ENCODE data around the gene UBE2S. TPM values are rescaled to one million over a fixed set of nuclear protein-coding genes. Genes with fewer than 3 reads are reported as not detected.

The UBE2S gene
- total RNA-seq: 121 and 166 TPM in 2 replicates

DNA sequence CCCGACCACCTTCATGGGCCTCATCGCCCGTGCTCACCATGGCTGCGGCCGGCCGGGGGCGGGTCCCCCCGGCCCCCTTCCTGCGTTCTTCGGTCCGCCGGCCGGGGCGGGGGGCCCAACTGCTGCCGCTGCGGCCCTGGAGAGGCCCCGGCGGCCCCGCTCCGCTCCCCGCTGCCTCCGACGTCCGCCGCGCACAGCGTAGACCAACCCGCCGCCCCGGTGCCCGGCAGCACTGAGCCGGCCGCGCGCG lies at the start of gene UBE2S:
UBE2S (minus strand) TSS at position 239 of the 250 bp plus-strand sequence; CDS start at position 40, 199 bp downstream.

DNA sequence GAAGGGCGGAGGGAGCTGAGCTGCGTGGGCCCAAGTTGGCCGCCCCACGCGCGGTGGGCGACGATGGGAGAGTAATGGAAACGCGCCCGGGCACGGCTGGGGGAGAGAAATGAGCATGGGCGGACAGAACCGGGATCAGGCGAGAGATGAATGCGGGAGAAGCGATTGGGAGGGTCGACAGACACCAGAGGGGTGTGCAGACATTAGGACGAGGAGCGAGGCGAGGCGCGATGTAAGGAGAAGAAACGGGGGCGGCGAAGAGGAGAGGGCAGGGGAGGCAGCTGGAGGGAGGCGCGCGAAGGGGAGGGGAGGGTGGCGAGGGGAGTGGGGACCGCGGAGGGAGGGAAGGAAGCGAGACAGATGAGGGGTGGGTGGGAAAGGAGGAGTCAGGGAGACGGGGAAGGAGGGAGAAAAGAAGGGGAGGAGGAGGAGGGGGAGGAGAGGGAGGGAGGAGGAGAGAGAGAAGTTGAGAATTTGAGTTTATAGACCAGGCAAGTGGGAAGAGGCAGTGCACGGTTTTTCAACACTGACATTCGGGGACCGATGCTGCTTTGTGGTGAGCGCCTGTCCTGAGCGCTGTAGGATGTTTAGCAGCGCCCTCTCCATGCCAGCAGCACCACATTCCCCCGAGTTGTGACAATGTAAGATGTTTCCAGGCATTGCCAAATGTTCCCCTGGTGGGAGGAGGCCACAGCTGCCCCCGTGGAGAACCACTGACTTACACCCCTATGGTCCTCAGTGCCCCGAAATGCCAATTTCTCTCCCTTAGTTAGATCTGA lies 35.6 kb upstream of the UBE2S start, which contains the start of gene SHISA7:
SHISA7 (minus strand) TSS at position 256 of the 779 bp plus-strand sequence. CDS start 437 bp downstream, outside the sequence.

DNA sequence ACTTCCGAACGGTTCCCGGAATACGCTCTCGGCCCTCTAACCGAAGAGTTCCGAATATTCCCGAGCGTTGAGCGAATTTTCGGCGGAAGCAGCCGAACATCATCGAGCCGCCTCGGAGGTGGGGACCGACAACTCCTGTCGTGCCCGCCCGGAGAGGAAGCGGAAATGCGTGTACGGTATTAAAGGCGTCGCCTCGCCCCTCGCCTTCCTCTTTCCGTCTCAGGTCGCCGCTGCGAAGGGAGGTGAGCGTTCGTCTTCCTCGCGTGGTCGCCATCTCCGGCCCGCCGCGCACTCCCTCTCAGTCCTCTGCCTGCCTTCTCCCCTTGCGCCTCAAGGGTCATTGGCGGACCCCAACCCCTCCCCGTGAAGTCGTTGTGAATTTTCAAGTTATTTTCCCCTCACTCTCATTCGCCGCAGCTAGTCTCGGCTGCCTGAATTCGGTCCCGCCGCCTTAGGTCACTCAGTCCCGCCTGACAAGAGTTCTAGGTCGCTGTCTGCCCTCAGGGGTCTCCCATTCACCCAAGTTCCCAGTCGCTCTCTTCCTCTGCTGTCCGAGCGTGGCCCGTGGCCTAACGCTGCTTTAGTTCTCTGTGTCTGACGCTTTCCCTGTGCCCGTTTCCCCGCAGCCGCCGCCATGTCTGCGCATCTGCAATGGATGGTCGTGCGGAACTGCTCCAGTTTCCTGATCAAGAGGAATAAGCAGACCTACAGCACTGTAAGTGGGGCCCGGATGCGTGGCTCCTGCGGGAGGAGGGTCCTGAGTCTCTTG lies 21.7 kb downstream of the UBE2S start, which contains the start of gene RPL28:
RPL28 (plus strand) TSS at position 209 of the 769 bp plus-strand sequence; CDS start at position 635, 426 bp downstream.

DNA sequence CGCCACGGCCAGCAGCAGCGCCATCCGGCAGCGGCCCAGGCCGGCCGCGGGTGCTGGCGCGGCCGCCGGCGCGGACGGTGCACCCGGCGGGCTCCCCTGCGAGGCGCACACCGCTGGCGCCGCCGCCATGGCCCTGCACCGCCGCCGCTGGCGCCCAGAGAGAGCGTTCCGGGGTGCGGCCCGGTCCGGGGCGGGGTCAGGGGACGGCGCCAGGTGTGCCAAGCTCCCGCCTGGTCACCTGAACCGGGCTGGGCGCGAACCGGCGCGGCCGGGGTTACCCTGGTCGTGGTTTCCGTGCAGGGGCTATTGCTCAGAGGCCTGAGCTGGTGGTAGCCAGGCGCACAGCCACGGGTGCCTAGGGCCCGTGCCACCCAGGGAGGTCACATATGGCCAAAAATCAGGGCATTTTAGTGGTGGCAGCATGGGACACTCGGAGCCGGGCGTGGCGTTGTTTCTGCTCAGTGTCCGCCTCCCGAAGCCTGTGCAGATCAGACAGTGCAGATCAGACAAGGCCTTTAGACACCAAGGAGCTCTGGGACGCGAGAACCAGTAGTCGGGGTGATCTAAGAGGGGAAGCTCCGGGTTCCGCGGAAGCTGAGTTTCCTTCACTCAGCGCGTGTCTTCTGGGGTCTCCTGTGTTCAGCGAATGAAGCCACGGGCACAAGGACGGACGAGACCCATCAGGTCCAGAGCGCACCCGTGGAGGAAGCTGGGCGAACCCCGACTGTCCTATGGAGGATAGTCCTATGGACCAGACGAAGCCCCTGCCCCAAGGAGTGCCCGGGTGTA lies 23.3 kb downstream of the UBE2S start, which contains the start of gene TMEM238:
TMEM238 (minus strand) TSS at position 162 of the 789 bp plus-strand sequence; CDS start at position 129, 33 bp downstream.

DNA sequence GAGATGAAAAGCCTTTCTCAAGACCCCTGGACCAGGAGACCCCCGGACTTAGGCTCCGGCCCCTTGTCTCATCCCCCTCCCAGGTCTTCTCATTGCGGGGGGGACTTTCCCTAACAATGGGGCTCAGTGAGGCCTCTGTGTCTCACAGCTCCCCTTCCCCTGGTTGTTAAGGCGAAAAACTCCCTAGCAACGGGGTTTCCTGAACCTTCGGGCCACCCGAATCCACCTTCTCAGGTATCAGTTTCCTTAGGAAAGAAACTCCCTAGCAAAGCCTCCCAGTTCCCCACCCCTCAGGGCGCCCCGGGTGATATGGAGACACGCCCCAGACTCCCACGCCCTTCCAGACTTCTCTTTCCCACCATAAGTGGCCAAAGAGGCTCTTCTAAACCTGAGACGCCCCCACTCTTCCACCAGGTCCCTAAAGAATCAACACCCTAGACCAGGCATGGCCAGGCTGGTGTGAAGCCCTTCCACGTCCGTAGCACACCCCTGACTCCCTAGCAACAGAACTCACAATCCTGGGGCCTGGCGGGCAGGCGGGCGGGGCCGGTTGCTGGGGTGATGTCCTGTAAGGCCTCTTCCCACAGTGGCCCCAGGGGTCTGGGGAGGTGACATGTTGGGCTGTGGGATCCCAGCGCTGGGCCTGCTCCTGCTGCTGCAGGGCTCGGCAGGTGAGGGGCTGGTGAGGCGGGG lies 31.2 kb downstream of the UBE2S start, which contains the start of gene TMEM190:
TMEM190 (plus strand) TSS at position 586 of the 693 bp plus-strand sequence; CDS start at position 614, 28 bp downstream.

GRCh38 chr19:55370305-55370988 lies 37.1 kb downstream of the UBE2S start, which contains the start of gene IL11:
IL11 (minus strand) TSS chr19:55370463; CDS start chr19:55370310, 153 bp downstream.

GRCh38 chr19:55362990-55363716 lies 44.4 kb downstream of the UBE2S start, which contains the start of gene GARIN5B:
GARIN5B (minus strand) TSS chr19:55363260; CDS start chr19:55363066, 194 bp downstream.

GRCh38 chr19:55354698-55355212 lies 52.8 kb downstream of the UBE2S start, which contains the start of gene COX6B2:
COX6B2 (minus strand) TSS chr19:55354719; CDS start chr19:55354521, 198 bp downstream.

Other genes with a start within 250 kb of the UBE2S start
- gene DNAAF3, start 241.2 kb downstream of the UBE2S start, total RNA-seq: 0.71 TPM in 1 of 2 replicates, not detected in the other
- 0.29 TPM in 1 of 2 replicates, not detected in the other for gene SYT5, start 227.5 kb downstream of the UBE2S start, total RNA-seq
- gene PTPRH, start 198.3 kb downstream of the UBE2S start, total RNA-seq: 6.9 and 14.5 TPM in 2 replicates
- 0.86 and 1.8 TPM in 2 replicates for gene TMEM86B, start 179.0 kb downstream of the UBE2S start, total RNA-seq
- gene PPP6R1, start 148.8 kb downstream of the UBE2S start, total RNA-seq: 31.7 and 45.6 TPM in 2 replicates
- gene HSPBP1, start 127.7 kb downstream of the UBE2S start, total RNA-seq: 70.7 and 106 TPM in 2 replicates
- 4.3 and 9.0 TPM in 2 replicates for gene BRSK1, start 123.8 kb downstream of the UBE2S start, total RNA-seq
- gene TMEM150B, start 82.4 kb downstream of the UBE2S start, total RNA-seq: not detected in 2 replicates
- 6.9 and 11.0 TPM in 2 replicates for gene KMT5C, start 67.9 kb downstream of the UBE2S start, total RNA-seq
- gene COX6B2, start 53.1 kb downstream of the UBE2S start, total RNA-seq: under 0.01 TPM in 1 of 2 replicates, not detected in the other
- gene GARIN5B, start 44.5 kb downstream of the UBE2S start, total RNA-seq: not detected in 2 replicates
- 1.8 and 4.3 TPM in 2 replicates for gene IL11, start 37.3 kb downstream of the UBE2S start, total RNA-seq
- not detected in 2 replicates for gene TMEM190, start 31.0 kb downstream of the UBE2S start, total RNA-seq
- gene TMEM238, start 23.5 kb downstream of the UBE2S start, total RNA-seq: not detected in 2 replicates
- gene RPL28, start 21.9 kb downstream of the UBE2S start, total RNA-seq: 437 and 447 TPM in 2 replicates
- gene SHISA7, start 35.5 kb upstream of the UBE2S start, total RNA-seq: not detected in 2 replicates
- gene ISOC2, start 53.9 kb upstream of the UBE2S start, total RNA-seq: 120 and 181 TPM in 2 replicates
- 0.29 TPM in 1 of 2 replicates, not detected in the other for gene C19orf85, start 57.0 kb upstream of the UBE2S start, total RNA-seq
- gene ZNF628, start 68.8 kb upstream of the UBE2S start, total RNA-seq: 2.5 and 2.6 TPM in 2 replicates
- gene NAT14, start 77.4 kb upstream of the UBE2S start, total RNA-seq: 37.4 and 39.8 TPM in 2 replicates
- gene SSC5D, start 80.6 kb upstream of the UBE2S start, total RNA-seq: 2.3 and 6.7 TPM in 2 replicates
- gene SBK2, start 129.3 kb upstream of the UBE2S start, total RNA-seq: not detected in 2 replicates
- gene SBK3, start 137.8 kb upstream of the UBE2S start, total RNA-seq: 0.58 TPM in 1 of 2 replicates, not detected in the other
- gene ZNF579, start 173.1 kb upstream of the UBE2S start, total RNA-seq: 6.1 and 6.6 TPM in 2 replicates
- 1.9 and 3.2 TPM in 2 replicates for gene FIZ1, start 191.7 kb upstream of the UBE2S start, total RNA-seq
- gene ZNF524, start 192.5 kb upstream of the UBE2S start, total RNA-seq: 10.5 and 35.7 TPM in 2 replicates
- 2.6 and 3.5 TPM in 2 replicates for gene ZNF865, start 197.9 kb upstream of the UBE2S start, total RNA-seq
- 3.7 and 6.6 TPM in 2 replicates for gene ZNF784, start 216.8 kb upstream of the UBE2S start, total RNA-seq
- gene ZNF580, start 233.2 kb upstream of the UBE2S start, total RNA-seq: 5.8 and 10.4 TPM in 2 replicates
- 19.9 and 23.0 TPM in 2 replicates for gene ZNF581, start 235.9 kb upstream of the UBE2S start, total RNA-seq
- gene CCDC106, start 240.4 kb upstream of the UBE2S start, total RNA-seq: 8.3 and 11.5 TPM in 2 replicates
- 201 and 229 TPM in 2 replicates for gene U2AF2, start 247.2 kb upstream of the UBE2S start, total RNA-seq

Data from myometrial cell (primary cell).